A673 (cell line): ENCODE measurements around the gene ATP5F1D. TPM values are rescaled to one million over a fixed set of nuclear protein-coding genes. Genes with fewer than 3 reads are reported as not detected.

Source experiments
- BruUV-seq: library from RNA; stranded (reverse); fragments of 400-500 nt; replicated peaks from 2 replicates; lab custom pipeline; 2021; lab: Mats Ljungman, UMichigan
- CTCF ChIA-PET: fragments of 300-600 bp; sonication (Branson Sonifier 250); formaldehyde crosslinking; loops from one replicate; lab custom pipeline; 2022; ENCODE audit warnings: antibody characterized with exemption; lab: Charles Lee
- POLR2A ChIA-PET: fragments of 300-600 bp; sonication (Branson Sonifier 250); formaldehyde crosslinking; loops from one replicate; lab custom pipeline; 2022; ENCODE audit warnings: antibody characterized with exemption; ENCODE audit not compliant: low non-redundant PET; lab: Charles Lee
- DNase-seq: peaks from one replicate; pipeline ENCODE4 v3.0.0-alpha.2; 2015; ENCODE audit warnings: low spot score
- H3K27ac ChIP-seq: fragments of 200-600 bp; sonication (generic); 2 replicates; pipeline ENCODE4 v1.5.1; 2016; ENCODE audit warnings: mixed run types, low read depth, mild to moderate bottlenecking, mixed read lengths, antibody characterized with exemption, low read length; ENCODE audit not compliant: poor library complexity, severe bottlenecking
- H3K27me3 ChIP-seq: fragments of 200-600 bp; sonication (generic); replicated peaks from 2 replicates; pipeline ENCODE4 v1.6.1; 2017; ENCODE audit warnings: mixed run types, low read depth, mild to moderate bottlenecking, mixed read lengths, antibody characterized with exemption, low read length; ENCODE audit not compliant: insufficient read depth, poor library complexity
- H3K36me3 ChIP-seq: fragments of 200-600 bp; sonication (generic); 2 replicates; pipeline ENCODE4 v1.6.1; 2016; ENCODE audit warnings: mixed run types, mild to moderate bottlenecking, mixed read lengths, antibody characterized with exemption, low read length; ENCODE audit not compliant: insufficient read depth, poor library complexity, severe bottlenecking
- H3K4me1 ChIP-seq: fragments of 200-600 bp; sonication (generic); 2 replicates; pipeline ENCODE4 v1.6.1; 2017; ENCODE audit warnings: mixed run types, mild to moderate bottlenecking, mixed read lengths, antibody characterized with exemption, low read length; ENCODE audit not compliant: insufficient read depth, poor library complexity, severe bottlenecking
- H3K4me3 ChIP-seq: fragments of 200-600 bp; sonication (generic); 2 replicates; pipeline ENCODE4 v1.5.1; 2016; ENCODE audit warnings: low read depth, mixed run types, mild to moderate bottlenecking, mixed read lengths, low read length; ENCODE audit not compliant: poor library complexity, severe bottlenecking
- H3K9me3 ChIP-seq: fragments of 200-600 bp; sonication (generic); 2 replicates; pipeline ENCODE4 v1.6.1; 2016; ENCODE audit warnings: mixed run types, low read depth, mild to moderate bottlenecking, mixed read lengths, antibody characterized with exemption, low read length; ENCODE audit not compliant: poor library complexity, severe bottlenecking
- EZH2 ChIP-seq: fragments of 200-600 bp; sonication (generic); IDR thresholded peaks from 2 replicates; pipeline ENCODE4 v1.6.1; 2017; ENCODE audit warnings: borderline replicate concordance, low read depth, mild to moderate bottlenecking, mixed read lengths, antibody characterized with exemption, low read length; ENCODE audit not compliant: poor library complexity, severe bottlenecking
- intact Hi-C: fragments of 100-400 bp; cut with micrococcal nuclease; formaldehyde crosslinking; loops from one replicate; pipeline ENCODE4 v1.10.0; 2022; ENCODE audit not compliant: unreplicated experiment
- total RNA-seq: library from RNA; stranded (reverse); gene quantifications from 2 replicates; pipeline ENCODE4 v1.2.3, GENCODE V29; 2021
- TF ChIP-seq, protein P1 (sequence below): fragments of 300-800, 200-600 bp; sonication (generic); conservative IDR thresholded peaks from 2 replicates; pipeline ENCODE4 v1.5.1; 2017; ENCODE audit warnings: low read depth, mild to moderate bottlenecking, antibody characterized with exemption, low read length, moderate library complexity, mixed read lengths

ATP5F1D gene
- total RNA-seq, 1 experiment from 2014 or later = 237 TPM

DNA sequence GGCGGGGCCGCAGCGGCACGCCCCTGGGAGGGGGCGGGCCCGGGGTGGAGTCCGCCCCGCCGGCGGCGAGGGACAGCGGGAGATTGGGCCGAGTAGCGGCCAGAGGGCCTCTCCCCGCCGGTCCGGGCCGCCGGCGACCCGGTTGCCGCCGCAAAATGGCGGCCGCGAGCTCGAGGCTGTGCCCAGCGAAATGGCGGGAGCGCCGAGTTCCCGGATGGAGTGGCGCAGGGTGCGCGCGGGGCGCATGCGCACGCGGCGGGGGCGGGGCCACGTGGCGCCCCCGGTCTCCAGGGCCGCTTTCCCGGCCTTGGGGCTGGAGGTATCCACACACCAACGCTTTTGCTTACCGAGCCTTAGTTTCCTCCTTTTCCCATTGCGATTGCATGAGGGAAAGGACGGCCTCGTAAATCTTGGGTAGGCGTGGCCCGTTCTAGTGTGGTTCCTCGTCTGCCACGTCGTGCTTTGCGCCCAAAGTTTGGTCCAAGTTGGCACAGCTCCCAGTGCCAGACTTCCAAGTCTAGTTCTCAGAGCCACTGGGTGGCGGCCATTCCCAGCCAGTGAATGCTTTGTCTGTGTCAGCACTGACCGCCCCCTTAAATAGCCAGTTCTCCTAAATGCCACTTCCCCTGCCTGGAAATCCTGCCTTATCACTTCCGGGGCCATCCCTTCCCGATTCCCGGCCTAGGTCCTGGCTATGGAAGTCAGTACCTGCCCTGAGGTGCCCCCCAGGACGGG lies 28.1 kb downstream of the ATP5F1D start:
- TF ChIP-seq EZH2 = no peak
- TF ChIP-seq, protein P1, sequence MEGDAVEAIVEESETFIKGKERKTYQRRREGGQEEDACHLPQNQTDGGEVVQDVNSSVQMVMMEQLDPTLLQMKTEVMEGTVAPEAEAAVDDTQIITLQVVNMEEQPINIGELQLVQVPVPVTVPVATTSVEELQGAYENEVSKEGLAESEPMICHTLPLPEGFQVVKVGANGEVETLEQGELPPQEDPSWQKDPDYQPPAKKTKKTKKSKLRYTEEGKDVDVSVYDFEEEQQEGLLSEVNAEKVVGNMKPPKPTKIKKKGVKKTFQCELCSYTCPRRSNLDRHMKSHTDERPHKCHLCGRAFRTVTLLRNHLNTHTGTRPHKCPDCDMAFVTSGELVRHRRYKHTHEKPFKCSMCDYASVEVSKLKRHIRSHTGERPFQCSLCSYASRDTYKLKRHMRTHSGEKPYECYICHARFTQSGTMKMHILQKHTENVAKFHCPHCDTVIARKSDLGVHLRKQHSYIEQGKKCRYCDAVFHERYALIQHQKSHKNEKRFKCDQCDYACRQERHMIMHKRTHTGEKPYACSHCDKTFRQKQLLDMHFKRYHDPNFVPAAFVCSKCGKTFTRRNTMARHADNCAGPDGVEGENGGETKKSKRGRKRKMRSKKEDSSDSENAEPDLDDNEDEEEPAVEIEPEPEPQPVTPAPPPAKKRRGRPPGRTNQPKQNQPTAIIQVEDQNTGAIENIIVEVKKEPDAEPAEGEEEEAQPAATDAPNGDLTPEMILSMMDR = no peak
- POLR2A ChIA-PET = interaction anchor here (0.5 to 1.4 kb wide), 15 partner anchors 11 to 398 kb away, joined by 3 to 36 read pairs (median 5); no protein-coding TSS in a partner anchor
- BruUV-seq = no TSS peak
- intact Hi-C loops = loop anchor here (5.0 to 10.0 kb wide), 3 partner anchors 175 to 588 kb away; partner anchors contain the start of gene MBD3
- H3K4me3 ChIP-seq = peak overlapping the region; percentile 58
- H3K27me3 ChIP-seq = no peaks in the 10 kb centered on the region
- DNase-seq = peak; percentile 93
- H3K27ac ChIP-seq = peak overlapping the region; percentile 94
- CTCF ChIA-PET = interaction anchor here (1.3 to 2.1 kb wide), 2 partner anchors 17 to 25 kb away, joined by 8 to 13 read pairs; no protein-coding TSS in a partner anchor
- peaks cover 86% of the 10 kb centered on the region for H3K4me1 ChIP-seq
- H3K36me3 ChIP-seq = peaks cover 46% of the 10 kb centered on the region
- no peaks in the 10 kb centered on the region for H3K9me3 ChIP-seq

DNA sequence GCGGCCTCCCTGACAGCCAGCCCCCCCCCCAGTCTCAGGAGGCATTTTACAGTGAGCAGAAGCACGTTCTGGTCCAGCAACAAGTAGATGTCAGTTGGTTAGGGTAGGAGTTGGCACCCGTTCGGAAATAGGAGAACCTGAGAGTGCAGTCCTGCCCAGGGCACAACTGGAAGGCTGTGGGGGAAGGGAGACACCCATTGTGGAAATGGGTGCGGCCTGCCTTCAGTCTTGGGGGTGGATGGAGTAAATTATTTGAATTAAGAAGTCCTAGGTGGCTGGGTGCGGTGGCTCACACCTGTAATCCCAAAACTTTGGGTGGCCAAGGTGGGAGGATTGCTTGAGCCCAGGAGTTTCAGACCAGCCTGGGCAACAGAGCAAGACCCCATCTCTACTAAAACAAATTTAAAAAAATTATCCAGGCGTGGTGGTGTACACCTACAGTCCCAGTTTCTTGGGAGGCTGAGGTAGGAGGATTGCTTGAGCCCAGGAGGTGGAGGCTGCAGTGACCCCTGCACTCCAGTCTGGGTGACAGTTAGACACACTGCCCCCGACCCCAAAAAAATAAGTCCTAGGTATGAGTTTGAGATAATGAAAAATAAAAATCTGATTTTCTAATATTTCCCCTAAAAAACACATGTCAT lies 28.8 kb downstream of the ATP5F1D start:
- intact Hi-C loops = loop anchor here (10.0 kb wide), 2 partner anchors 174 to 324 kb away; partner anchors contain the start of gene MBD3
- Histone ChIP-seq H3K9me3 (no peaks in the 10 kb centered on the region), H3K4me3 (peak overlapping the region; percentile 58), H3K27ac (peak overlapping the region; percentile 99), H3K36me3 (peaks cover 48% of the 10 kb centered on the region), H3K27me3 (no peaks in the 10 kb centered on the region), H3K4me1 (peaks cover 84% of the 10 kb centered on the region)
- DNase-seq = no peak
- CTCF ChIA-PET = no interaction called here
- POLR2A ChIA-PET = no interaction called here
- TSS peak; percentile 48 for BruUV-seq
- TF ChIP-seq EZH2 = no peak
- TF ChIP-seq, protein P1 = no peak

DNA sequence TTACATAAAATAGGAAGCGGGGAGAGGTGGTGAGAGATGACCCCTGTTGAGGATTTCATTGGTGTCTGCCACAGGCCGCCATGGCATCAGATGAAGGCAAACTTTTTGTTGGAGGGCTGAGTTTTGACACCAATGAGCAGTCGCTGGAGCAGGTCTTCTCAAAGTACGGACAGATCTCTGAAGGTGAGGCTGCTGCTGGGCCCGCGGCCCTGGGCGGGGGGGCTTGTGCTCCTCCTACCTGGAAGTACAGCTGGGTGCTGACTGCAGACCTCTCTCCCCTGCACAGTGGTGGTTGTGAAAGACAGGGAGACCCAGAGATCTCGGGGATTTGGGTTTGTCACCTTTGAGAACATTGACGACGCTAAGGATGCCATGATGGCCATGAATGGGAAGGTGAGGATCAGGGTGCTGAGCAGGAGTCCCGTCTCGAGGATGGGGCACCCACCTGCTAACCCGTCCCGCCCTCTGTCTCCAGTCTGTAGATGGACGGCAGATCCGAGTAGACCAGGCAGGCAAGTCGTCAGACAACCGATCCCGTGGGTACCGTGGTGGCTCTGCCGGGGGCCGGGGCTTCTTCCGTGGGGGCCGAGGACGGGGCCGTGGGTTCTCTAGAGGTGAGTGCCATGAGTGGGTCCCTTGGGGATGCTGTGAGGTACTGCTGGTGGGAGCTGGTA lies 29.4 kb downstream of the ATP5F1D start:
- H3K4me1 ChIP-seq = peaks cover 79% of the 10 kb centered on the region

More for the DNA sequence above, 29.4 kb downstream of the ATP5F1D start:
- ChIA-PET CTCF (no interaction called here), POLR2A (no interaction called here)
- Histone ChIP-seq H3K4me3 (peak overlapping the region; percentile 58), H3K27ac (peak overlapping the region; percentile 99), H3K36me3 (peaks cover 48% of the 10 kb centered on the region), H3K9me3 (no peaks in the 10 kb centered on the region), H3K27me3 (no peaks in the 10 kb centered on the region)
- TF ChIP-seq, protein P1 = no peak
- no peak for TF ChIP-seq EZH2
- no TSS peak for BruUV-seq
- DNase-seq = no peak
- intact Hi-C loops = loop anchor here (10.0 kb wide), 2 partner anchors 174 to 324 kb away; partner anchors contain the start of gene MBD3
